GM12875 (cell line): ENCODE measurements around the gene IFT43.

ENCODE experiments used
- H3K4me3 ChIP-seq: one replicate; pipeline ENCODE4 v1.5.1; 2011; ENCODE audit warnings: low read depth, low read length, control low read depth
- TF ChIP-seq, protein P1 (sequence below): IDR thresholded peaks from 2 replicates; pipeline ENCODE4 v1.5.1; 2011; ENCODE audit warnings: low read depth, mild to moderate bottlenecking, control low read depth, inconsistent platforms, low read length, moderate library complexity, borderline replicate concordance; ENCODE audit not compliant: insufficient read depth

IFT43 gene

DNA sequence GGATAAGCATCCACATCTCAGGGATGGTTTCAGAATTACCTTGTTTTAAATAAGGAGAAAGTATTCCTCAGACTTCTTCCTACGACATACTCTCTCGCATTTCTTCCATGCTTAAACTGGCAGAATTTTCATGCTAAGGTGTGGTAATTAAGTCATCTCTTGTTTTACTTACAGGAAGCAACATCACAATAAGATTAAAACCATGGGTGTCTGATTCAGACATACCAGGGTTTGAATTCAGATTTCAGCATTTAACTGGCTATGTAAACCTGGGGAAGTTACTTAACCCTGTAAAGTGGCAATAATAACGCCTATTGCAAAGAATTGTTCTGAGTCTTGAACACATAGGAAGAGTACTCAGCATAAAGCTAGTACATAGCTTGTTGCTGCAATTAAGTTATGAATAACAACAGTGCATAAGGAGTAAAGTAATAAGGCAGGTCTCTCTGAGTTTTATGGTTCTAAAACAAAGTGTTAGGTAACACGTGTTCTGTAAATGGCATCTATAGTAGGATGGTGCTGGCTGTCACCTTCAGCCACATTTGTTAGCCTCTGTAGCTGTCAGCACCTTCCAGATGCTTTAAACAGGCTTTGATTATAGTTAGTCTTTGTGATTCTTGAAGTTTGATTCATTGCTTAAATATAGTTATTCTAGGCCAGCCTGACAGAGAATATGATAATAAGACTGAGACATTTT is 38.8 kb downstream of the IFT43 start:
- no peak overlapping the region for H3K4me3 ChIP-seq
- TF ChIP-seq, protein P1, sequence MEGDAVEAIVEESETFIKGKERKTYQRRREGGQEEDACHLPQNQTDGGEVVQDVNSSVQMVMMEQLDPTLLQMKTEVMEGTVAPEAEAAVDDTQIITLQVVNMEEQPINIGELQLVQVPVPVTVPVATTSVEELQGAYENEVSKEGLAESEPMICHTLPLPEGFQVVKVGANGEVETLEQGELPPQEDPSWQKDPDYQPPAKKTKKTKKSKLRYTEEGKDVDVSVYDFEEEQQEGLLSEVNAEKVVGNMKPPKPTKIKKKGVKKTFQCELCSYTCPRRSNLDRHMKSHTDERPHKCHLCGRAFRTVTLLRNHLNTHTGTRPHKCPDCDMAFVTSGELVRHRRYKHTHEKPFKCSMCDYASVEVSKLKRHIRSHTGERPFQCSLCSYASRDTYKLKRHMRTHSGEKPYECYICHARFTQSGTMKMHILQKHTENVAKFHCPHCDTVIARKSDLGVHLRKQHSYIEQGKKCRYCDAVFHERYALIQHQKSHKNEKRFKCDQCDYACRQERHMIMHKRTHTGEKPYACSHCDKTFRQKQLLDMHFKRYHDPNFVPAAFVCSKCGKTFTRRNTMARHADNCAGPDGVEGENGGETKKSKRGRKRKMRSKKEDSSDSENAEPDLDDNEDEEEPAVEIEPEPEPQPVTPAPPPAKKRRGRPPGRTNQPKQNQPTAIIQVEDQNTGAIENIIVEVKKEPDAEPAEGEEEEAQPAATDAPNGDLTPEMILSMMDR = no peak

DNA sequence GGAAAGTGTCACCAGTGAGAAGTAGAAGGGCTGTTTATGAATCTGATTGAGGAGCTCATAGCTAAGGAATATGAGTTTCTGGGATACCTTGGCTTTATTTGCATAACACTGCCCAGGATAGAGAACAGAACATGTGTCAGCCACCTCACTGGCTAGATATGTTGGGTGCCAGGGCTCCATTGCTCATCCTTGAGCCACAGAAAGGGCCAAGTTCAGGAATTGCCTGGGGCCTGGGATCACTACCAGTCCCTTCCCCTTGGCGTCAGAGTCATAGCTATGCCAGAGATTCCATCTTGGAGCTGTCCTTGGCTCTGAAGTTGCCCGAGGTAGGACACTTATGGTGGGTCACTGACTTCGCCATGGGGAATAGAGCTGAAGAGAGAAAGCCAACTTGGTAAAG is 49.0 kb downstream of the IFT43 start:
- no peak overlapping the region for H3K4me3 ChIP-seq
- TF ChIP-seq, protein P1 = no peak

DNA sequence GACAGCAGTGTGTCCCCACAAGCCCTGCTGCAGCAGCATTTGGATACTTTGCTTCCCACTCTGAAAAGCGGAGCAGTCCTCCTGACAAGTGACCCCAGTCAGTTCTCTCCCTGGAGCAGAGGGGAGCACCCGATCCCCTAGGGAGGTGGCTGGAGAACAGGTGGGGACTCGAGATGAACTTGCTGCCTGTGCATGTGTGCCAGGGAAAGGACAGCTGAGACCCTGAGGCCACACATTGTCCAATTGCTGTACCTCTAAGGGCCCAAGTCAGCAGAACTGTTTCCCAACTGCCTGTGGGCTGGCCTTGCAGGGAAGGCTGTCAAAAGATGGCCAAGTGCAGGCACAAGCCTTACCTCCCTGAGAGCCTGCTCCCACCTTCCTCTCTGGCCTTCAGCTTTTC is 55.1 kb downstream of the IFT43 start:
- TF ChIP-seq, protein P1 = no peak
- no peak overlapping the region for H3K4me3 ChIP-seq

DNA sequence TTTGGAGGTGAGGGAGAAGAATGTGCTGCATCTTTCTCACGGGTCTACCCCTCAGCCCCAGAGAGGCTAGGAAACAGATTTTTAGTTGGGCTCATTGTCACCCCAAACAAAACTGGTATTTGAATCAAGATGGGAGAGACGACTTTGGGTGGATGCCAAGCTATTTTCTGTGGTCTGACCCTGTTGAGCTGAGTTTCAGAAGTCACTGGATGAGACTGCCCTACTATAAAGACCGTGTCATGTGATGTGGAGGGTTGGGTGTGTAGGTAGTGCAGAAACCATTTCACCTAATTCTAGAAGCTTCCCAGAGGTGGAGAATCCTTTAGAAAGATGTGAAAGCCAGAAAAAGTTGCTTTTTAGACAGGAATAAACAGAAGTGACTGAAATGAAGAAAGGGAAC is 60.2 kb downstream of the IFT43 start:
- TF ChIP-seq, protein P1 = no peak

DNA sequence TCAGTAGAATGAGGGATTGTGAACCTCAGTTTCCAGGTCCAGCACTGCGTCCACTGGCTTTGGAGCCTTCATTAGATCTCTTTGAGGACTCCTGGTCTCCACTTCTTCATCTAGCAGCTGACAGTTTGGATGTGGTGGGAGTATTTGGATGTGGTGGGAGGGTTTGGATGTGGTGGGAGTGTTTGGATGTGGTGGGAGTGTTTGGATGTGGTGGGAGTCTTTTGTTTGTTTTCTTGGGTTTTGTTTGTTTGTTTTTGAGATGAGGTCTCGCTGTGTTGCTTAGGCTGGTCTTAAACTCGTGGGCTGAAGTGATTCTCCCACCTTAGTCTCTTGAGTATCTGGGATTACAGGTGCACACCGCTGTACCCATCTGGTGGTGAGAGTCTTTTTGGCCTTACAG is 64.7 kb downstream of the IFT43 start:
- TF ChIP-seq, protein P1 = no peak
- no peak overlapping the region for H3K4me3 ChIP-seq

More for the DNA sequence above, 60.2 kb downstream of the IFT43 start:
- no peak overlapping the region for H3K4me3 ChIP-seq

DNA sequence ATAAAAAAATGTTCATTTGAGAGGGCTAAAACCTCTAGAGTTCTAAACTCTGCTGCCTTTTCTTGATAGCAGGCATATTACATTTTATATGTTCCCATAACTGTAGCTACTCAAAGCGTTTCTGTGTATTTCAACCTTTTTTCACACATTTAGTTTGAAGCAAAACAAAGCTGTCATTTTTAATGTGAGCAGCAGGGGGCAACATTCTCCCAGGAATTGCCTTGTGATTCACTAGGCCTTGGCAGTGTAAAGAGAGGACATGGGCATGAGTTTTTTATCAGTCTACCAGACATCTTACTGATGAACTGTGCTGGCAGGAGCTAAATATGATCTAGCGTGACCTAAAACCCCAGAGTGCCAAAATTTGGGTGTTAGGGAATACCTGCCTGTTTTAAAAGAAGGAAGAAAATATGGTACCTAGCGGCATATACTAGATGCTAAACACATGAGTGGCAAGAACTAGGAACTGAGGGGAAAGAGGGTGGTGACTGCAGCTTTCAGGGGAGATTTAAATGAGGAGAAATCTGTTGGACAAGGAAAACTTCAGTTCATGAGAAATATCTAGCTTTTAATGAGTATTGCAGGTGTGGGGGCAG is 65.3 kb downstream of the IFT43 start:
- TF ChIP-seq, protein P1 = peak; percentile 54; the same call in 1 of the 2 replicates
- H3K4me3 ChIP-seq = no peak overlapping the region

DNA sequence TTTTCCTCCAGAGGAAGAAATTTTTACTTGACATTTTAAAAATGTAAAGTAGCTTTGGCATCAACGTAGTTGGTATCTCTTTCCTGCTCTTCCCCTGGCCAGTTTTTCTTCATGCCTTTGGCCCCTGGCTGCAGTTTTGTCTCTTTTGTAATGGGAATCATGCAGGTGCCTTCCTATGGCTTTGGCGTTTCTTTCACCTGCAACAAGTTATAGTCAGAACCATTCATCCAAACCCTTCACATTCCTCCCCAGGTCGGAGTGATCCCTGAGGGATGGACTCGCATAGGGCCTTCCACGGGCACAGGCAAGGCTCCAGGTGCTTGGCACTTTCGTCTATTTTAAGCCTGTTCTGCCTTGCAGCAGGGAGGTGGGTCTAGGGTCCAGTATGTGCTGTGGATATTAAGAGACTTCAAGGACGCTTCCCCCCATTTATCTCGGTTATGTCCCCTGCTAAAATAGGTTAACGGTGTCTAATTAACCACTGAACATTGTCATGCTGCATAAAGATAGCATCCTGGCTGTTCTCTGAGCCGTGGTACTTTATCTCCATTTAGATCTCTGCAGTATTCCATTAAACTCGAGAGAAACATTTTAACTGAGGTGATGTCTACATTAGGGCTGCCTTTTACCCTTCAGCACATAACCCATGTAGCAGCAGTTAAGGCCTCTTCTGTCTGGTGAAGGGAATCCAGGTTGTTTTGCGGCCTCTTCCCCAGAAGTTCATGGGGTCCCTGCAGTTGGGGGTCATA is 66.3 kb downstream of the IFT43 start:
- no peak overlapping the region for H3K4me3 ChIP-seq
- TF ChIP-seq, protein P1 = no peak
